SK-N-SH treated with all-trans-retinoic acid at 6 μM for 48 hours (cell line): ENCODE results near the gene NPBWR2.

ENCODE experiments used
- ARNTL ChIP-seq: fragments of 450-650 bp; formaldehyde crosslinking; IDR thresholded peaks from 2 replicates; pipeline ENCODE4 v1.5.0; 2020; ENCODE audit warnings: low read depth, mild to moderate bottlenecking, moderate library complexity, borderline replicate concordance
- POU6F1 ChIP-seq: fragments of 250-450 bp; sonication (Bioruptor Pico); IDR thresholded peaks from 2 replicates; pipeline ENCODE4 v1.8.0; 2021; ENCODE audit warnings: low read depth, mild to moderate bottlenecking, moderate library complexity, borderline replicate concordance
- PPARA ChIP-seq: fragments of 250-450 bp; sonication (Bioruptor Pico); IDR thresholded peaks from 2 replicates; pipeline ENCODE4 v1.5.0; 2020; ENCODE audit warnings: mild to moderate bottlenecking, borderline replicate concordance
- TCF4 ChIP-seq: fragments of 250-450 bp; sonication (Bioruptor Pico); IDR thresholded peaks from 2 replicates; pipeline ENCODE4 v1.8.0; 2021; ENCODE audit warnings: mild to moderate bottlenecking, moderate library complexity, borderline replicate concordance
- ZFP3 ChIP-seq: fragments of 250-450 bp; sonication (Bioruptor Pico); IDR thresholded peaks from 2 replicates; pipeline ENCODE4 v1.5.0; 2020; ENCODE audit warnings: mild to moderate bottlenecking, moderate library complexity
- ZFP30 ChIP-seq: fragments of 450-650 bp; formaldehyde crosslinking; IDR thresholded peaks from 2 replicates; pipeline ENCODE4 v1.5.0; 2022; ENCODE audit warnings: mild to moderate bottlenecking, moderate library complexity
- ZNF70 ChIP-seq: fragments of 450-650 bp; formaldehyde crosslinking; IDR thresholded peaks from 2 replicates; pipeline ENCODE4 v1.5.0; 2020; ENCODE audit warnings: mild to moderate bottlenecking, moderate library complexity

GRCh38 chr20:64077094-64077493 is 30.3 kb downstream of the NPBWR2 start:
- TF ChIP-seq ZFP30 (CRISPR knock-in tag) (no peak), ZNF70 (CRISPR knock-in tag) (no peak), ARNTL (CRISPR knock-in tag) (no peak), TCF4 (CRISPR knock-in tag) (no peak), ZFP3 (CRISPR knock-in tag) (no peak), PPARA (CRISPR knock-in tag) (no peak), POU6F1 (CRISPR knock-in tag) (no peak)
